K562 (cell line): Measurements from ENCODE around the gene MTHFR. TPM values are rescaled to one million over a fixed set of nuclear protein-coding genes. Genes with fewer than 3 reads are reported as not detected.
A peak's percentile ranks its signal among the peaks of the same experiment; 100 is the strongest.

Source experiments
- ATAC-seq: fragments of 200-7000 bp; cut with Tn5 transposase; 3 replicates; pipeline ENCODE4 v1.9.1; 2020; ENCODE audit warnings: moderate library complexity
- BruUV-seq: library from RNA; stranded (reverse); fragments of 400-500 nt; replicated peaks from 2 replicates; lab custom pipeline; 2021; lab: Mats Ljungman, UMichigan
- CTCF ChIA-PET: fragments of 300-600 bp; formaldehyde crosslinking; extraction: SDS; loops from one replicate; lab custom pipeline; 2021; ENCODE audit warnings: low intra/inter-chr PET ratio; lab: Yijun Ruan, JAX
- POLR2A ChIA-PET: fragments of 300-600, 350-650 bp; sonication (Branson Sonifier 250); formaldehyde crosslinking; extraction: SDS; loops from one replicate; lab custom pipeline; 2021; ENCODE audit warnings: antibody characterized with exemption, inconsistent platforms; lab: Yijun Ruan, JAX
- DNase-seq, 4 experiments: peaks; one replicate each; pipeline versions ENCODE4 v3.0.0 to v3.0.0-alpha.2; 2011 to 2018; ENCODE audit warnings: low spot score in 3 of 4, mixed read lengths in 3 of 4; ENCODE audit errors: extremely low read depth in 1 of 4
- FAIRE-seq: peaks from 2 replicates; lab custom pipeline; 2011; peaks lifted over from hg19 to GRCh38; lab: Jason Lieb, UNC
- H2AFZ ChIP-seq: 2 replicates; pipeline ENCODE4 v1.6.0; 2011; ENCODE audit warnings: low read depth, low read length, control low read depth, inconsistent platforms
- H3K27ac ChIP-seq: fragments of 200-600 bp; 3 replicates; pipeline ENCODE4 v1.8.0; 2011; ENCODE audit warnings: low read depth, mild to moderate bottlenecking, control low read depth, inconsistent platforms, low read length, moderate library complexity, mixed read lengths; ENCODE audit errors: extremely low read depth
- H3K27me3 ChIP-seq, 2 experiments: fragments of 300-600 bp in 1 of 2; 2 replicates in 1 of 2; 3 replicates in 1 of 2; pipeline versions ENCODE4 v1.6.0 to v1.8.0; 2011; ENCODE audit warnings: inconsistent platforms in 2 of 2, low read length in 2 of 2, mild to moderate bottlenecking in 1 of 2, mixed read lengths in 1 of 2, moderate library complexity in 1 of 2; ENCODE audit not compliant: control insufficient read depth in 2 of 2, insufficient read depth in 2 of 2
- H3K36me3 ChIP-seq: fragments of 300-600 bp; 3 replicates; pipeline ENCODE4 v1.8.0; 2011; ENCODE audit warnings: mild to moderate bottlenecking, low read length, inconsistent platforms; ENCODE audit not compliant: control insufficient read depth, insufficient read depth
- H3K4me1 ChIP-seq, 2 experiments: fragments of 200-600 bp in 1 of 2; replicated peaks in 1 of 2; 2 replicates in 1 of 2; 3 replicates in 1 of 2; pipeline versions ENCODE4 v1.5.1 to v1.8.0; 2011; ENCODE audit warnings: inconsistent platforms in 2 of 2, low read length in 2 of 2, mild to moderate bottlenecking in 1 of 2, mixed read lengths in 1 of 2, moderate library complexity in 1 of 2; ENCODE audit not compliant: control insufficient read depth in 2 of 2, insufficient read depth in 2 of 2
- H3K4me2 ChIP-seq: 2 replicates; pipeline ENCODE4 v1.6.1; 2011; ENCODE audit warnings: low read length, control low read depth, inconsistent platforms, mixed read lengths; ENCODE audit not compliant: insufficient read depth
- H3K4me3 ChIP-seq: fragments of 200-600 bp; sonication (generic), shearing (Covaris generic); 2 replicates; pipeline ENCODE4 v1.5.1; 2016; ENCODE audit warnings: control low read depth, inconsistent platforms
- H3K79me2 ChIP-seq: fragments of 200-600 bp; 3 replicates; pipeline ENCODE4 v1.8.0; 2011; ENCODE audit warnings: low read length, inconsistent platforms; ENCODE audit not compliant: control insufficient read depth, insufficient read depth
- H3K9ac ChIP-seq, 2 experiments: 2 replicates each; pipeline versions ENCODE4 v1.6.0 to v1.6.1; 2011; ENCODE audit warnings: low read depth in 2 of 2, low read length in 2 of 2, control low read depth in 1 of 2, inconsistent platforms in 1 of 2, mild to moderate bottlenecking in 1 of 2, mixed read lengths in 1 of 2; ENCODE audit not compliant: insufficient read depth in 1 of 2
- H3K9me1 ChIP-seq: one replicate; pipeline ENCODE4 v1.6.0; 2011; ENCODE audit warnings: inconsistent platforms, mild to moderate bottlenecking, low read length, moderate library complexity; ENCODE audit not compliant: control insufficient read depth, insufficient read depth
- H3K9me3 ChIP-seq: replicated peaks from 2 replicates; pipeline ENCODE4 v1.5.1; 2011; ENCODE audit warnings: low read depth, low read length, inconsistent platforms; ENCODE audit not compliant: control insufficient read depth, insufficient read depth
- H4K20me1 ChIP-seq: replicated peaks from 2 replicates; pipeline ENCODE4 v1.6.1; 2011; ENCODE audit warnings: low read length, inconsistent platforms, mixed read lengths; ENCODE audit not compliant: control insufficient read depth, insufficient read depth
- ADNP ChIP-seq: fragments of 200-800 bp; sonication (Bioruptor generic); IDR thresholded peaks from 2 replicates; pipeline ENCODE4 v1.6.1; 2016; ENCODE audit warnings: missing genetic modification characterization, missing compliant biosample characterization
- BCOR ChIP-seq: fragments of 450-650 bp; IDR thresholded peaks from 2 replicates; pipeline ENCODE4 v1.6.1; 2016
- CBX1 ChIP-seq: sonication (generic); IDR thresholded peaks from 2 replicates; pipeline ENCODE4 v1.6.1; 2016; ENCODE audit warnings: antibody characterized with exemption, low read depth, mild to moderate bottlenecking
- CREM ChIP-seq: IDR thresholded peaks from 2 replicates; pipeline ENCODE4 v1.6.1; 2014; ENCODE audit warnings: antibody characterized with exemption, low read depth
- E2F3 ChIP-seq: fragments of 250-450 bp; sonication (Bioruptor Pico); IDR thresholded peaks from 2 replicates; pipeline ENCODE4 v1.4.0; 2020; ENCODE audit warnings: mild to moderate bottlenecking
- ETV5 ChIP-seq: sonication (generic); formaldehyde crosslinking; IDR thresholded peaks from 2 replicates; pipeline ENCODE4 v1.4.0; 2020; ENCODE audit warnings: low read depth, mild to moderate bottlenecking, missing genetic modification reagents
- FOXA3 ChIP-seq, 2 experiments: fragments of 450-650 bp in 1 of 2; sonication (generic) in 1 of 2; formaldehyde crosslinking; IDR thresholded peaks in 1 of 2; conservative IDR thresholded peaks in 1 of 2; 2 replicates each; pipeline versions ENCODE4 v1.4.0 to v1.8.0; 2020 to 2022; ENCODE audit warnings: mild to moderate bottlenecking in 2 of 2, missing genetic modification reagents in 1 of 2
- FUS ChIP-seq: fragments of 200-400 bp; formaldehyde crosslinking; optimal IDR thresholded peaks from 2 replicates; pipeline ENCODE3; 2017; ENCODE audit warnings: low read depth, low read length
- GTF2F1 ChIP-seq: IDR thresholded peaks from 2 replicates; pipeline ENCODE4 v1.6.1; 2011; ENCODE audit warnings: low read depth, low read length, improper control_type of control experiment
- KDM1A ChIP-seq, 2 experiments: fragments of 450-650 bp; IDR thresholded peaks; 2 replicates each; pipeline ENCODE4 v1.6.1; 2016; ENCODE audit warnings: mild to moderate bottlenecking in 2 of 2
- KHSRP ChIP-seq: fragments of 450-650 bp; IDR thresholded peaks from 2 replicates; pipeline ENCODE4 v1.6.1; 2017
- NONO ChIP-seq, 2 experiments: fragments of 200-400 bp in 1 of 2; fragments of 450-650 bp in 1 of 2; formaldehyde crosslinking in 1 of 2; IDR thresholded peaks; 2 replicates each; pipeline ENCODE4 v1.6.1; 2017; ENCODE audit warnings: low read depth in 2 of 2, mild to moderate bottlenecking in 2 of 2, moderate library complexity in 2 of 2, low read length in 1 of 2
- PHF21A ChIP-seq: fragments of 450-650 bp; IDR thresholded peaks from 2 replicates; pipeline ENCODE4 v1.6.1; 2017; ENCODE audit warnings: low read depth, borderline replicate concordance
- PTBP1 ChIP-seq: fragments of 200-400 bp; formaldehyde crosslinking; IDR thresholded peaks from 2 replicates; pipeline ENCODE4 v1.6.1; 2017; ENCODE audit warnings: low read depth, low read length
- RBM25 ChIP-seq: fragments of 200-400 bp; formaldehyde crosslinking; IDR thresholded peaks from 2 replicates; pipeline ENCODE4 v1.6.1; 2018; ENCODE audit warnings: low read length, low read depth, moderate library complexity; ENCODE audit not compliant: severe bottlenecking
- RCOR1 ChIP-seq, 2 experiments: IDR thresholded peaks; 2 replicates each; pipeline ENCODE4 v1.6.1; 2012; ENCODE audit warnings: low read depth in 2 of 2, low read length in 2 of 2, borderline replicate concordance in 1 of 2, improper control_type of control experiment in 1 of 2
- RNF2 ChIP-seq: sonication (generic); IDR thresholded peaks from 2 replicates; pipeline ENCODE4 v1.6.1; 2016
- SMARCA5 ChIP-seq: fragments of 450-650 bp; IDR thresholded peaks from 2 replicates; pipeline ENCODE4 v1.6.1; 2016
- TEAD2 ChIP-seq: fragments of 450-650 bp; IDR thresholded peaks from 2 replicates; pipeline ENCODE4 v1.6.1; 2016; ENCODE audit warnings: missing genetic modification characterization, control low read depth, missing compliant biosample characterization
- ZBTB34 ChIP-seq: fragments of 250-450 bp; sonication (Bioruptor Pico); IDR thresholded peaks from 2 replicates; pipeline ENCODE4 v1.8.0; 2021; ENCODE audit warnings: mild to moderate bottlenecking, moderate library complexity
- ZNF175 ChIP-seq: fragments of 200-800 bp; sonication (Bioruptor generic); IDR thresholded peaks from 2 replicates; pipeline ENCODE4 v1.6.1; 2016; ENCODE audit warnings: low read depth, mild to moderate bottlenecking, missing genetic modification characterization, missing compliant biosample characterization
- WGBS: fragments of 100-300 bp; shearing (Covaris generic); methylation state at CpG from one replicate; pipeline ENCODE4 v1.1.6; 2016; ENCODE audit warnings: low coverage, mixed read lengths; ENCODE audit not compliant: insufficient coverage; ENCODE audit errors: missing lambda C conversion rate; 5-methylcytosine and 5-hydroxymethylcytosine counted together
- in situ Hi-C: fragments of 300-500 bp; cut with MboI; formaldehyde crosslinking; loops from 4 replicates; pipeline ENCODE4 v1.15.0; 2018; ENCODE audit warnings: inconsistent platforms, mixed read lengths
- intact Hi-C: fragments of 100-400 bp; cut with micrococcal nuclease; formaldehyde crosslinking; loops from 2 replicates; pipeline ENCODE4 v1.14.2; 2022
- polyA plus RNA-seq, 8 experiments: library from polyadenylated mRNA; depleted of rRNA in 4 of 8; stranded (reverse) in 5 of 8; unstranded in 3 of 8; fragments of >200 nt; fragmentation: Nextera tagmentation in 2 of 8; fragmentation: Illumina TruSeq in 1 of 8; extraction: Ambion mirVana in 2 of 8; extraction: Trizol in 1 of 8; gene quantifications; 2 replicates each; pipeline versions ENCODE4 v1.2.1 to v1.2.3, GENCODE V29; 2011 to 2014; ENCODE audit warnings: inconsistent platforms in 1 of 8, missing spikeins in 1 of 8
- total RNA-seq, 7 experiments: library from RNA; depleted of rRNA in 6 of 7; stranded (reverse); fragments of >200 nt in 6 of 7; fragmentation: Illumina TruSeq in 2 of 7; extraction: Trizol in 2 of 7; gene quantifications; 2 replicates each; pipeline versions ENCODE4 v1.2.1 to v1.2.3, GENCODE V29; 2011 to 2021; ENCODE audit warnings: low replicate concordance in 1 of 7

The MTHFR gene
- total and polyA plus RNA-seq, 9 of the 15 experiments (the other 6 are each of a cell fraction or from before 2014, with no cell fraction given), result 5.0 to 104 (median 62.6) TPM

- ChIA-PET CTCF (no interaction called here), POLR2A (interaction anchor here (0.5 to 1.3 kb wide), 6 partner anchors 16 to 196 kb away, joined by 3 to 7 read pairs (median 3); no protein-coding TSS in a partner anchor)
- Histone ChIP-seq H3K36me3 (no peaks in the 10 kb centered on the region), H3K9me3 (no peaks in the 10 kb centered on the region), H4K20me1 (no peaks in the 10 kb centered on the region; the same call in 1 of the 2 replicates), H3K4me3 (no peak overlapping the region), H3K9me1 (no peaks in the 10 kb centered on the region), H3K79me2 (no peaks in the 10 kb centered on the region), H3K27me3 (no peaks in the 10 kb centered on the region), H2AFZ (no peak overlapping the region), H3K9ac (peak overlapping the region in 1 of 2 experiments; percentile 63; a peak in 2 of 4 replicates), H3K27ac (no peak overlapping the region), H3K4me2 (no peak overlapping the region), H3K4me1 (peaks cover 5 to 22% of the 10 kb centered on the region in 2 experiments; a peak in 4 of 5 replicates)
- FAIRE-seq (no peak), ATAC-seq (no peak), DNase-seq (no peak)
- WGBS, result 68% methylated on average over 10 of the region's 11 CpGs
- BruUV-seq, result no TSS peak
- intact Hi-C loops (no loop called here), in situ Hi-C loops (no loop called here)
- TF ChIP-seq ADNP, result 0 out of 2 replicates have a peak, but pooled peaks have one; percentile 51
- TF ChIP-seq TEAD2, result no peak
- no peak for TF ChIP-seq NONO (IDR thresholded peaks at IDR 0.05; ENCODE audit: low read depth in 2 of 2, low read length in 1 of 2)
- no peak for TF ChIP-seq E2F3 (CRISPR knock-in tag)
- no peak for TF ChIP-seq GTF2F1
- peak in 1 of 2 experiments; percentile 52; a peak in 1 of 4 replicates for TF ChIP-seq RCOR1 (IDR thresholded peaks at IDR 0.05; ENCODE audit: borderline replicate concordance in 1 of 2, low read depth in 2 of 2, low read length in 2 of 2)
- no peak for TF ChIP-seq ZBTB34 (CRISPR knock-in tag)
- peak; percentile 75; the same call in 1 of the 2 replicates for TF ChIP-seq CBX1
- TF ChIP-seq RNF2, result no peak
- 0 out of 4 replicates have a peak, but pooled peaks of 1 of the 2 experiments have one; percentile 24 for TF ChIP-seq FOXA3 (CRISPR knock-in tag; conservative IDR thresholded peaks at IDR 0.05 in 1 of 2, IDR thresholded peaks at IDR 0.05 in 1 of 2)
- TF ChIP-seq KHSRP, result no peak
- no peak for TF ChIP-seq CREM
- TF ChIP-seq BCOR, result peak; percentile 92
- peak; percentile 27 to 60; a peak in 1 of 4 replicates for TF ChIP-seq KDM1A (IDR thresholded peaks at IDR 0.05)
- TF ChIP-seq RBM25, result peak; percentile 89
- no peak for TF ChIP-seq PHF21A
- no peak for TF ChIP-seq ETV5 (CRISPR knock-in tag)
- no peak for TF ChIP-seq ZNF175 (CRISPR knock-in tag)
- 0 out of 2 replicates have a peak, but pooled peaks have one; percentile 58 for TF ChIP-seq PTBP1
- TF ChIP-seq FUS, result no peak
- TF ChIP-seq SMARCA5, result peak; percentile 72; the same call in 1 of the 2 replicates
These were observed 34.2 kb downstream of the MTHFR start for GRCh38 chr1:11771481-11772043.
